Panc1 (cell line): ENCODE data around the gene UBASH3A.

ENCODE experiments used
- POLR2AphosphoS5 ChIP-seq: IDR thresholded peaks from 2 replicates; pipeline ENCODE4 v1.6.1; 2012; ENCODE audit warnings: mild to moderate bottlenecking, low read depth, low read length, moderate library complexity
- TF ChIP-seq, protein P1 (sequence below): fragments of 450-650 bp; IDR thresholded peaks from 2 replicates; pipeline ENCODE4 v1.5.1; 2017; ENCODE audit warnings: mild to moderate bottlenecking

DNA sequence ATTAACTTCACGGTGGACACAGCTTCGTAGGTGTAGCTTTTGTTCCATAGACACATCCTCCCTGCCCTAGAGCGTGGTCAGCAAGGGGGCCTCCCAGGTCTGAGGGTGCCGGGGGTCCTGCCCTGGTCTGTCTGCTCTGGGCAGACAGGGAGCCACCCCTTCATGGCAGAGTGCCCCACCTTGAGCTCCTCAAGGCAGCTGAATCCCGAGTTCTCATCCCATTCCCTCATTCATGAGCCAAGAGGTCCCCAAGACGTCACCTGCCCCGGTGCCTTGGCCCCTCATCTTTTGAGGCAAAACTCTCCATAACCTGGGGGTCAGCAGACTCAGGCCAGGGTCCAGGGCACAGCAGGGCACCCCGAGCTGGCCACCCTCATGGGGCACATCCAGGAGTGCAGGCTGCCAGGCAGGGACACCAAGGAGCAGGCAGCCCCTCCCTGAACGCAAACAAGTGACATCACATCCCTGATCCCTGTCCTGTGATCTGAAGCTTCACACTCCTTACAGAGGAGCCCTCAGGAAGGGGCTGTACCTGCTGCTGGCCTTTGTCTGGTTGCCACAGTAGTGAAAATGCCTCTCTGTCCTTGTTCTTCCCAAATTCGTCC, 23.3 kb downstream of the UBASH3A start:
- TF ChIP-seq, protein P1, sequence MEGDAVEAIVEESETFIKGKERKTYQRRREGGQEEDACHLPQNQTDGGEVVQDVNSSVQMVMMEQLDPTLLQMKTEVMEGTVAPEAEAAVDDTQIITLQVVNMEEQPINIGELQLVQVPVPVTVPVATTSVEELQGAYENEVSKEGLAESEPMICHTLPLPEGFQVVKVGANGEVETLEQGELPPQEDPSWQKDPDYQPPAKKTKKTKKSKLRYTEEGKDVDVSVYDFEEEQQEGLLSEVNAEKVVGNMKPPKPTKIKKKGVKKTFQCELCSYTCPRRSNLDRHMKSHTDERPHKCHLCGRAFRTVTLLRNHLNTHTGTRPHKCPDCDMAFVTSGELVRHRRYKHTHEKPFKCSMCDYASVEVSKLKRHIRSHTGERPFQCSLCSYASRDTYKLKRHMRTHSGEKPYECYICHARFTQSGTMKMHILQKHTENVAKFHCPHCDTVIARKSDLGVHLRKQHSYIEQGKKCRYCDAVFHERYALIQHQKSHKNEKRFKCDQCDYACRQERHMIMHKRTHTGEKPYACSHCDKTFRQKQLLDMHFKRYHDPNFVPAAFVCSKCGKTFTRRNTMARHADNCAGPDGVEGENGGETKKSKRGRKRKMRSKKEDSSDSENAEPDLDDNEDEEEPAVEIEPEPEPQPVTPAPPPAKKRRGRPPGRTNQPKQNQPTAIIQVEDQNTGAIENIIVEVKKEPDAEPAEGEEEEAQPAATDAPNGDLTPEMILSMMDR, result no peak
- no peak for TF ChIP-seq POLR2AphosphoS5
